GM18517 (cell line): ENCODE data around the gene MUC4.
"Not testable (repeated sequence)": the region's sequence is repeated elsewhere in the genome, so short reads cannot be mapped to it uniquely, and the experiment has no call there.

ENCODE experiments used
- ATAC-seq: cut with Tn5 transposase; IDR thresholded peaks from one replicate; pipeline ENCODE4 v1.9.1; 2021; ENCODE audit warnings: mild to moderate bottlenecking, moderate library complexity; ENCODE audit not compliant: unreplicated experiment

MUC4 gene

GRCh38 chr3:195788711-195789581 lies 22.8 kb downstream of the MUC4 start:
- no peak for ATAC-seq

GRCh38 chr3:195785781-195786405 lies 25.8 kb downstream of the MUC4 start:
- ATAC-seq: not testable (repeated sequence)

GRCh38 chr3:195784031-195784430 lies 27.7 kb downstream of the MUC4 start:
- not testable (repeated sequence) for ATAC-seq

- ATAC-seq: not testable (repeated sequence)
These were observed 30.5 kb downstream of the MUC4 start for GRCh38 chr3:195781236-195781635.

GRCh38 chr3:195777975-195778374 lies 33.8 kb downstream of the MUC4 start:
- no peak for ATAC-seq

GRCh38 chr3:195774917-195775316 lies 36.8 kb downstream of the MUC4 start:
- ATAC-seq: no peak

GRCh38 chr3:195773956-195774537 lies 37.7 kb downstream of the MUC4 start:
- no peak for ATAC-seq

GRCh38 chr3:195771646-195772300 lies 40.0 kb downstream of the MUC4 start:
- ATAC-seq: no peak

GRCh38 chr3:195770841-195771645 lies 40.7 kb downstream of the MUC4 start:
- not testable (repeated sequence) for ATAC-seq

GRCh38 chr3:195770081-195770840 lies 41.5 kb downstream of the MUC4 start:
- ATAC-seq: no peak

- ATAC-seq: no peak
These were observed 42.2 kb downstream of the MUC4 start for GRCh38 chr3:195769551-195769950.

GRCh38 chr3:195768831-195769303 lies 42.9 kb downstream of the MUC4 start:
- ATAC-seq: no peak

GRCh38 chr3:195768414-195768813 lies 43.3 kb downstream of the MUC4 start:
- no peak for ATAC-seq

- no peak for ATAC-seq
These were observed 43.9 kb downstream of the MUC4 start for GRCh38 chr3:195767792-195768191.

GRCh38 chr3:195766671-195767070 lies 45.1 kb downstream of the MUC4 start:
- ATAC-seq: no peak

GRCh38 chr3:195764961-195765706 lies 46.6 kb downstream of the MUC4 start:
- no peak for ATAC-seq

- no peak for ATAC-seq
These were observed 47.6 kb downstream of the MUC4 start for GRCh38 chr3:195763843-195764825.
